Natural killer cell (primary cell): Measurements from ENCODE around the gene DUSP22. TPM values are rescaled to one million over a fixed set of nuclear protein-coding genes. Genes with fewer than 3 reads are reported as not detected.

ENCODE experiments used
- ATAC-seq, 3 donors: fragments of 150-1000 bp in 2 of 3; fragments of 200-7000 bp in 1 of 3; cut with Tn5 transposase; 1 replicate in 1 of 3; 2 replicates in 2 of 3; pipeline ENCODE4 v1.10.0; 2021; ENCODE audit warnings: mild to moderate bottlenecking in 2 of 3, moderate library complexity in 2 of 3
- DNase-seq, 2 donors: peaks; one replicate each; pipeline versions ENCODE4 v3.0.0 to v3.0.0-alpha.2; 2013 to 2021; ENCODE audit warnings: mixed read lengths in 1 of 2
- H3K27ac ChIP-seq: one replicate; pipeline ENCODE4 v1.5.1; 2013; ENCODE audit warnings: mild to moderate bottlenecking, low read length
- H3K27me3 ChIP-seq: one replicate; pipeline ENCODE4 v1.6.1; 2013; ENCODE audit warnings: low read length; ENCODE audit not compliant: control insufficient read depth, insufficient read depth
- H3K36me3 ChIP-seq: one replicate; pipeline ENCODE4 v1.6.1; 2013; ENCODE audit warnings: low read length; ENCODE audit not compliant: control insufficient read depth, insufficient read depth
- H3K4me1 ChIP-seq: one replicate; pipeline ENCODE4 v1.6.1; 2013; ENCODE audit warnings: low read length; ENCODE audit not compliant: control insufficient read depth, insufficient read depth
- H3K4me3 ChIP-seq: one replicate; pipeline ENCODE4 v1.5.1; 2013; ENCODE audit warnings: low read length
- H3K9me3 ChIP-seq: one replicate; pipeline ENCODE4 v1.6.1; 2013; ENCODE audit warnings: low read length; ENCODE audit not compliant: control insufficient read depth, insufficient read depth
- H3K27ac Mint-ChIP-seq, 2 donors: one replicate each; pipeline ENCODE4 v1.8.0; 2022; ENCODE audit warnings: mild to moderate bottlenecking in 2 of 2, mixed read lengths in 2 of 2, moderate library complexity in 1 of 2
- H3K27me3 Mint-ChIP-seq, 2 donors: one replicate each; pipeline ENCODE4 v1.8.0; 2022; ENCODE audit warnings: low read depth in 2 of 2, mixed read lengths in 2 of 2
- H3K36me3 Mint-ChIP-seq: one replicate; pipeline ENCODE4 v1.8.0; 2022; ENCODE audit warnings: mixed read lengths
- H3K4me1 Mint-ChIP-seq, 2 donors: one replicate each; pipeline ENCODE4 v1.8.0; 2022; ENCODE audit warnings: mixed read lengths in 2 of 2
- H3K4me3 Mint-ChIP-seq: one replicate; pipeline ENCODE4 v1.8.0; 2022; ENCODE audit warnings: mild to moderate bottlenecking, moderate library complexity, mixed read lengths
- H3K9me3 Mint-ChIP-seq, 2 donors: one replicate each; pipeline ENCODE4 v1.8.0; 2022; ENCODE audit warnings: mixed read lengths in 2 of 2
- CTCF ChIP-seq: fragments of 200-600 bp; IDR thresholded peaks from one replicate; pipeline ENCODE4 v1.8.0; 2022; ENCODE audit warnings: antibody characterized with exemption
- WGBS: methylation state at CpG from one replicate; pipeline ENCODE4 v1.1.7; 2013; ENCODE audit warnings: missing lambda C conversion rate; ENCODE audit not compliant: insufficient coverage; 5-methylcytosine and 5-hydroxymethylcytosine counted together
- intact Hi-C: fragments of 100-400 bp; cut with micrococcal nuclease; formaldehyde crosslinking; loops from one replicate; pipeline ENCODE4 v1.14.2; 2022
- total RNA-seq, 4 donors: library from RNA; stranded (reverse); fragments of 120-200 nt in 1 of 4; gene quantifications; one replicate each; pipeline versions ENCODE4 v1.2.3 to v1.2.4, GENCODE V29; 2013 to 2022

The DUSP22 gene
- total RNA-seq, 3 donors from 2014 or later (not counting 1 experiment from before 2014, with no cell fraction given): 50.4 to 61.5 (median 56.6) TPM

GRCh38 chr6:320351-321157, 28.3 kb downstream of the DUSP22 start:
- no peaks in the 10 kb centered on the region for H3K27me3 ChIP-seq
- no peak overlapping the region for H3K4me3 ChIP-seq
- Mint-ChIP-seq H3K27ac (no peak overlapping the region), H3K9me3 (no peaks in the 10 kb centered on the region), H3K4me3 (no peak overlapping the region), H3K27me3 (no peaks in the 10 kb centered on the region), H3K36me3 (no peaks in the 10 kb centered on the region), H3K4me1 (peaks cover 20% of the 10 kb centered on the region in 2 donors)
- peaks cover 38% of the 10 kb centered on the region for H3K4me1 ChIP-seq
- intact Hi-C loops: no loop called here
- WGBS: 90% methylated on average over 13 of the region's 13 CpGs
- DNase-seq (no peak), ATAC-seq (no peak)
- TF ChIP-seq CTCF: no peak
- H3K9me3 ChIP-seq: no peaks in the 10 kb centered on the region
- no peaks in the 10 kb centered on the region for H3K36me3 ChIP-seq
- H3K27ac ChIP-seq: no peak overlapping the region

GRCh38 chr6:321158-321438, 28.8 kb downstream of the DUSP22 start:
- Histone ChIP-seq H3K4me3 (no peak overlapping the region), H3K9me3 (no peaks in the 10 kb centered on the region), H3K4me1 (peaks cover 35% of the 10 kb centered on the region), H3K27me3 (no peaks in the 10 kb centered on the region), H3K27ac (no peak overlapping the region), H3K36me3 (no peaks in the 10 kb centered on the region)
- Mint-ChIP-seq H3K4me1 (peaks cover 20 to 22% of the 10 kb centered on the region in 2 donors), H3K9me3 (no peaks in the 10 kb centered on the region), H3K4me3 (no peak overlapping the region), H3K27me3 (no peaks in the 10 kb centered on the region), H3K27ac (no peak overlapping the region), H3K36me3 (no peaks in the 10 kb centered on the region)
- DNase-seq (no peak), ATAC-seq (no peak)
- WGBS: 86% methylated on average over 1 of the region's 1 CpG
- intact Hi-C loops: no loop called here
- no peak for TF ChIP-seq CTCF

GRCh38 chr6:321536-322258, 29.4 kb downstream of the DUSP22 start:
- no peaks in the 10 kb centered on the region for H3K27me3 ChIP-seq
- Mint-ChIP-seq H3K4me1 (peaks cover 26 to 28% of the 10 kb centered on the region in 2 donors), H3K4me3 (no peak overlapping the region), H3K9me3 (no peaks in the 10 kb centered on the region), H3K27me3 (no peaks in the 10 kb centered on the region), H3K27ac (no peak overlapping the region), H3K36me3 (no peaks in the 10 kb centered on the region)
- no peak for TF ChIP-seq CTCF
- DNase-seq: no peak
- H3K27ac ChIP-seq: no peak overlapping the region
- H3K9me3 ChIP-seq: no peaks in the 10 kb centered on the region
- peaks cover 32% of the 10 kb centered on the region for H3K4me1 ChIP-seq
- H3K36me3 ChIP-seq: no peaks in the 10 kb centered on the region
- ATAC-seq: no peak
- intact Hi-C loops: no loop called here
- H3K4me3 ChIP-seq: no peak overlapping the region
- 30% methylated on average over 2 of the region's 3 CpGs for WGBS
